Endothelial cell of umbilical vein (primary cell): ENCODE data around the gene NCL. TPM values are rescaled to one million over a fixed set of nuclear protein-coding genes. Genes with fewer than 3 reads are reported as not detected.

Source experiments
- BruUV-seq: library from RNA; stranded (reverse); fragments of 400-500 nt; replicated peaks from 2 replicates; lab custom pipeline; 2021; lab: Mats Ljungman, UMichigan
- CTCF ChIA-PET: fragments of 300-600, 350-600 bp; sonication (Branson Sonifier 250); formaldehyde crosslinking; loops from one replicate; lab custom pipeline; 2021; ENCODE audit warnings: antibody characterized with exemption, inconsistent platforms; lab: Charles Lee
- POLR2A ChIA-PET: fragments of 300-600, 350-600 bp; sonication (Branson Sonifier 250); formaldehyde crosslinking; loops from one replicate; lab custom pipeline; 2021; ENCODE audit warnings: antibody characterized with exemption, inconsistent platforms; lab: Charles Lee
- DNase-seq: peaks from one replicate; pipeline ENCODE4 v3.0.0-alpha.2; 2011; ENCODE audit warnings: low read depth, low spot score
- FAIRE-seq: peaks from 2 replicates; lab custom pipeline; 2011; peaks lifted over from hg19 to GRCh38; lab: Jason Lieb, UNC
- H2AFZ ChIP-seq: 2 replicates; pipeline ENCODE4 v1.6.0; 2012; ENCODE audit warnings: low read depth, low read length, control low read depth, inconsistent platforms
- H3K27ac ChIP-seq: 2 replicates; pipeline ENCODE4 v1.5.1; 2011; ENCODE audit warnings: low read depth, mild to moderate bottlenecking, control low read depth, low read length, moderate library complexity; ENCODE audit not compliant: insufficient read depth
- H3K27me3 ChIP-seq, 2 experiments: 2 replicates each; pipeline versions ENCODE4 v1.6.0 to v1.6.1; 2011; ENCODE audit warnings: low read length in 2 of 2, mixed read lengths in 1 of 2; ENCODE audit not compliant: control insufficient read depth in 2 of 2, insufficient read depth in 2 of 2
- H3K36me3 ChIP-seq, 2 experiments: 2 replicates in 1 of 2; 3 replicates in 1 of 2; pipeline ENCODE4 v1.5.1; 2011; ENCODE audit warnings: low read length in 2 of 2, mild to moderate bottlenecking in 1 of 2, moderate library complexity in 1 of 2; ENCODE audit not compliant: control insufficient read depth in 2 of 2, insufficient read depth in 2 of 2; ENCODE audit errors: extremely low read depth in 1 of 2
- H3K4me1 ChIP-seq: 3 replicates; pipeline ENCODE4 v1.5.1; 2011; ENCODE audit warnings: mild to moderate bottlenecking, low read length; ENCODE audit not compliant: control insufficient read depth, insufficient read depth; ENCODE audit errors: extremely low read depth
- H3K4me2 ChIP-seq: 2 replicates; pipeline ENCODE4 v1.6.1; 2011; ENCODE audit warnings: low read length, control low read depth, mixed read lengths; ENCODE audit not compliant: insufficient read depth
- H3K4me3 ChIP-seq, 3 experiments: fragments of 200-600 bp in 1 of 3; sonication (generic), shearing (Covaris generic) in 1 of 3; replicated peaks in 1 of 3; 2 replicates each; pipeline ENCODE4 v1.5.1; 2011 to 2016; ENCODE audit warnings: control low read depth in 3 of 3, low read length in 3 of 3, mild to moderate bottlenecking in 2 of 3, inconsistent platforms in 1 of 3, low read depth in 1 of 3, moderate library complexity in 1 of 3; ENCODE audit not compliant: insufficient read depth in 1 of 3
- H3K79me2 ChIP-seq: 2 replicates; pipeline ENCODE4 v1.6.0; 2012; ENCODE audit warnings: low read length, inconsistent platforms; ENCODE audit not compliant: control insufficient read depth, insufficient read depth
- H3K9ac ChIP-seq: replicated peaks from 2 replicates; pipeline ENCODE3; 2011; ENCODE audit warnings: low read length, control low read depth; ENCODE audit not compliant: insufficient read depth; ENCODE audit errors: extremely low read depth
- H3K9me1 ChIP-seq: replicated peaks from 3 replicates; pipeline ENCODE4 v1.6.0; 2011; ENCODE audit warnings: mild to moderate bottlenecking, low read length; ENCODE audit not compliant: control insufficient read depth, insufficient read depth; ENCODE audit errors: extremely low read depth
- H3K9me3 ChIP-seq: replicated peaks from 2 replicates; pipeline ENCODE4 v1.5.1; 2012; ENCODE audit warnings: low read length, inconsistent platforms; ENCODE audit not compliant: control insufficient read depth, insufficient read depth
- H4K20me1 ChIP-seq: replicated peaks from 2 replicates; pipeline ENCODE3; 2011; ENCODE audit warnings: mild to moderate bottlenecking, low read length; ENCODE audit not compliant: control insufficient read depth, insufficient read depth; ENCODE audit errors: extremely low read depth
- EZH2 ChIP-seq: IDR thresholded peaks from 2 replicates; pipeline ENCODE4 v1.6.1; 2012; ENCODE audit warnings: borderline replicate concordance, low read depth, mild to moderate bottlenecking, moderate library complexity, low read length, inconsistent platforms; ENCODE audit not compliant: severe bottlenecking
- FOS ChIP-seq: IDR thresholded peaks from 2 replicates; pipeline ENCODE4 v1.6.1; 2011; ENCODE audit warnings: mild to moderate bottlenecking, low read length, moderate library complexity, borderline replicate concordance; ENCODE audit not compliant: insufficient read depth
- GATA2 ChIP-seq: IDR thresholded peaks from 2 replicates; pipeline ENCODE4 v1.7.0; 2011; ENCODE audit warnings: low read depth, mild to moderate bottlenecking, moderate library complexity, mixed read lengths, low read length; ENCODE audit not compliant: insufficient read length, insufficient read depth
- JUN ChIP-seq: IDR thresholded peaks from 2 replicates; pipeline ENCODE4 v1.6.1; 2011; ENCODE audit warnings: borderline replicate concordance, low read depth; ENCODE audit not compliant: insufficient read length, insufficient read depth
- MAX ChIP-seq: IDR thresholded peaks from 2 replicates; pipeline ENCODE4 v1.6.1; 2011; ENCODE audit not compliant: insufficient read depth, insufficient read length
- MYC ChIP-seq: IDR thresholded peaks from one replicate; pipeline ENCODE4 v1.6.1; 2011; ENCODE audit warnings: mild to moderate bottlenecking, low read depth, low read length
- POLR2A ChIP-seq: IDR thresholded peaks from 2 replicates; pipeline ENCODE4 v1.6.1; 2012; ENCODE audit warnings: low read depth, mild to moderate bottlenecking, control low read depth, low read length
- POLR2AphosphoS5 ChIP-seq: IDR thresholded peaks from 2 replicates; pipeline ENCODE4 v1.6.1; 2012; ENCODE audit warnings: low read depth, mild to moderate bottlenecking, control low read depth, low read length, moderate library complexity; ENCODE audit not compliant: insufficient read depth
- dilution Hi-C: fragments of 300-500 bp; cut with MboI; formaldehyde crosslinking; loops from one replicate; pipeline ENCODE4 v1.15.0; 2019; ENCODE audit warnings: low sequenced_read_pairs; ENCODE audit not compliant: extremely low pct_ligation_motif_present
- intact Hi-C: fragments of 100-400 bp; cut with micrococcal nuclease; formaldehyde crosslinking; loops from one replicate; pipeline ENCODE4 v1.10.0; 2022
- polyA plus RNA-seq, 4 experiments: library from polyadenylated mRNA; depleted of rRNA in 3 of 4; stranded (reverse) in 3 of 4; unstranded in 1 of 4; fragments of >200 nt; gene quantifications; 2 replicates each; pipeline versions ENCODE4 v1.2.1 to v1.2.3, GENCODE V29; 2011 to 2012; ENCODE audit warnings: missing spikeins in 1 of 4
- total RNA-seq: library from RNA; stranded (reverse); gene quantifications from 2 replicates; pipeline ENCODE4 v1.2.3, GENCODE V29; 2021
- TF ChIP-seq, protein P1 (sequence below), 2 donors: IDR thresholded peaks; 1 replicate in 1 of 2; 2 replicates in 1 of 2; pipeline ENCODE4 v1.5.1; 2011; ENCODE audit warnings: low read length in 2 of 2, mild to moderate bottlenecking in 2 of 2, moderate library complexity in 2 of 2, control low read depth in 1 of 2, inconsistent platforms in 1 of 2, low read depth in 1 of 2; ENCODE audit not compliant: insufficient read depth in 1 of 2; ENCODE audit errors: extremely low read depth in 1 of 2

Gene NCL
- total and polyA plus RNA-seq, 2 donors (not counting 3 experiments of a cell fraction or from before 2014, with no cell fraction given) = 35.3 to 708 TPM

DNA sequence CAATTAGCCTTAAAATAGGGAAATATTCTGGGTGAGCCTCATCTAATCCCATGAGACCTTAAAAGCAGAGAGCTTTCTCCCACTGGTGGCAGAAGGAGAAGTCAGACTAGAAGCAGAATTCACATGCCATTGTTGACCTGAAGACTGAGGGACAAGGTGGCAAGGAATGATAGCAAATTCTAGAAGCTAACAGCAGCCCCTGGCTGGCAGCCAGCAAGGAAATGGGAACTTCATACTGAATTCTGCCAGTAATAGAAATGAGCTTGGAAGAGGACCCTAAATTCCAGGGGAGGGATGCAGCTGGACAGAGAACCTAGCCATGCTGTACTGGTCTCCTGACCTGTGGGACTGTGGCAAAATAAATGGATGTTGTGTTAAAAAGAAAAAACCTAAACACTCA lies 49.3 kb downstream of the NCL start:
- no peaks in the 10 kb centered on the region for H3K79me2 ChIP-seq
- CTCF ChIA-PET = interaction anchor here (0.7 to 2.4 kb wide), 9 partner anchors 9 to 311 kb away, joined by 3 to 11 read pairs (median 4); no protein-coding TSS in a partner anchor
- no peaks in the 10 kb centered on the region for H4K20me1 ChIP-seq
- peaks cover 3% of the 10 kb centered on the region for H3K4me1 ChIP-seq
- H3K27ac ChIP-seq = no peak overlapping the region
- H3K9ac ChIP-seq = no peak overlapping the region
- no peaks in the 10 kb centered on the region for H3K9me1 ChIP-seq
- no peaks in the 10 kb centered on the region for H3K9me3 ChIP-seq
- no peaks in the 10 kb centered on the region for H3K36me3 ChIP-seq
- no peak overlapping the region for H3K4me2 ChIP-seq
- FAIRE-seq (no peak), DNase-seq (peak; percentile 61)
- dilution Hi-C loops (no loop called here), intact Hi-C loops (no loop called here)
- no peak overlapping the region for H2AFZ ChIP-seq
- no peaks in the 10 kb centered on the region for H3K27me3 ChIP-seq
- no peak overlapping the region for H3K4me3 ChIP-seq
- BruUV-seq = no TSS peak
- TF ChIP-seq MYC = no peak
- no peak for TF ChIP-seq POLR2A
- TF ChIP-seq FOS = no peak
- TF ChIP-seq JUN = no peak
- TF ChIP-seq, protein P1, sequence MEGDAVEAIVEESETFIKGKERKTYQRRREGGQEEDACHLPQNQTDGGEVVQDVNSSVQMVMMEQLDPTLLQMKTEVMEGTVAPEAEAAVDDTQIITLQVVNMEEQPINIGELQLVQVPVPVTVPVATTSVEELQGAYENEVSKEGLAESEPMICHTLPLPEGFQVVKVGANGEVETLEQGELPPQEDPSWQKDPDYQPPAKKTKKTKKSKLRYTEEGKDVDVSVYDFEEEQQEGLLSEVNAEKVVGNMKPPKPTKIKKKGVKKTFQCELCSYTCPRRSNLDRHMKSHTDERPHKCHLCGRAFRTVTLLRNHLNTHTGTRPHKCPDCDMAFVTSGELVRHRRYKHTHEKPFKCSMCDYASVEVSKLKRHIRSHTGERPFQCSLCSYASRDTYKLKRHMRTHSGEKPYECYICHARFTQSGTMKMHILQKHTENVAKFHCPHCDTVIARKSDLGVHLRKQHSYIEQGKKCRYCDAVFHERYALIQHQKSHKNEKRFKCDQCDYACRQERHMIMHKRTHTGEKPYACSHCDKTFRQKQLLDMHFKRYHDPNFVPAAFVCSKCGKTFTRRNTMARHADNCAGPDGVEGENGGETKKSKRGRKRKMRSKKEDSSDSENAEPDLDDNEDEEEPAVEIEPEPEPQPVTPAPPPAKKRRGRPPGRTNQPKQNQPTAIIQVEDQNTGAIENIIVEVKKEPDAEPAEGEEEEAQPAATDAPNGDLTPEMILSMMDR (IDR thresholded peaks at IDR 0.05; ENCODE audit: extremely low read depth in 1 of 2, insufficient read depth in 1 of 2, low read depth in 1 of 2, low read length in 2 of 2) = no peak
- no peak for TF ChIP-seq MAX
- TF ChIP-seq GATA2 = no peak
- TF ChIP-seq EZH2 = no peak
- no peak for TF ChIP-seq POLR2AphosphoS5
- POLR2A ChIA-PET = no interaction called here
